Body of pancreas (tissue), 4 donors: ENCODE results near the gene CDK14.

Experiments used
- CTCF ChIP-seq, 7 experiments: fragments of 450-650 bp in 4 of 7; fragments of 200-600 bp in 3 of 7; sonication (generic) in 3 of 7; IDR thresholded peaks; one replicate each; pipeline ENCODE4 v1.5.1; 2016 to 2019; ENCODE audit warnings: antibody characterized with exemption in 7 of 7
- POLR2A ChIP-seq, 3 donors: fragments of 450-650 bp; IDR thresholded peaks; one replicate each; pipeline ENCODE4 v1.6.1; 2016; ENCODE audit warnings: antibody characterized with exemption in 3 of 3, mild to moderate bottlenecking in 2 of 3

GRCh38 chr7:91043924-91044645 lies 448.0 kb downstream of the CDK14 start:
- TF ChIP-seq CTCF (IDR thresholded peaks at IDR 0.05) (no peak), POLR2A (IDR thresholded peaks at IDR 0.05) (no peak)
